ENCODE results near the gene CRACDL.

Gene CRACDL

DNA sequence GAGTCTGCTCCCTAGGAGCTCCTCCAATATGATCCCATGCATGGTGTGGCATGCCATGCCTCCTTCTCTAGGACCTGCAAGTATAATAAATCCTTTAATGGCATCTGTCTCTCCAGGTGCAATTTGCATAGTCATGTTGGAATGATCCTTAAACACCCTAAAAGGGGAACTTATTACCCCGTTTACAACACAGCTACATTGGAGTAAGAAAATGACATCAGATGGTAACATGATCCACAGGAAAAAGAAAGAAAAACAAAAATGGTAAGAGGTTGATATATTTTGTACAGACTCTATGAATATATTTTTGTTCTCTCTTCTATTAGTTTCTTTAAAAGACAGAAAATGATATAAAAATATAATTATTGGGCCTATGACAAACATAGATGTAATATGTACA lies 79.0 kb downstream of the CRACDL start:
- Histone ChIP-seq H3K4me1 (ENCODE audit: control insufficient read depth, insufficient read depth, low read length) (no peaks in the 10 kb centered on the region), H3K36me3 (ENCODE audit: control insufficient read depth, insufficient read depth, low read length) (no peaks in the 10 kb centered on the region), H3K27me3 (ENCODE audit: control insufficient read depth, insufficient read depth, low read length) (no peaks in the 10 kb centered on the region), H3K4me3 (ENCODE audit: low read length) (no peak overlapping the region), H3K9me3 (ENCODE audit: control insufficient read depth, insufficient read depth, low read length) (no peaks in the 10 kb centered on the region; the same call in 1 of the 2 replicates), H3K27ac (ENCODE audit: low read length) (no peak overlapping the region)
- no peak for DNase-seq (ENCODE audit: low read depth, low spot score)
- no CpG with 5 or more reads among the region's 1 CpG for WGBS (ENCODE audit: insufficient coverage, insufficient read length)

DNA sequence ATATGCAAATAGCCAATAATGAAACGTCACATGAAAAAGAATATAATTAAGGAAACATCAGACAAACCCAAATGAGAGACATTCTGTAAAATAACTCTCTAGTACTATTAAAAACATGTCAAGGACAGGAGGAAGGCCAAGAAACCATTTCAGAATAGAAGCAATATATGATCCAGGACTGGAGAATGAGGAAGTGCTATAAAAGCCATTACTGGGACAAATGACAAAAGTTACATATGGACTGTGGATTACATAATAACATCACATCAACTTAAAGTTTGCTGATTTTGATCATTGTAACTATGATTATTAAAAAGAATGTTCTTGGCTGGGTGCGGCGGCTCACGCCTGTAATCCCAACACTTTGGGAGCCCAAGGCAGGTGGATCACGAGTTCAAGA lies 81.3 kb downstream of the CRACDL start:
- no peak for DNase-seq (ENCODE audit: low read depth, low spot score)
- Histone ChIP-seq H3K27ac (ENCODE audit: low read length) (no peak overlapping the region), H3K4me3 (ENCODE audit: low read length) (no peak overlapping the region), H3K4me1 (ENCODE audit: control insufficient read depth, insufficient read depth, low read length) (no peaks in the 10 kb centered on the region), H3K27me3 (ENCODE audit: control insufficient read depth, insufficient read depth, low read length) (no peaks in the 10 kb centered on the region), H3K9me3 (ENCODE audit: control insufficient read depth, insufficient read depth, low read length) (no peaks in the 10 kb centered on the region), H3K36me3 (ENCODE audit: control insufficient read depth, insufficient read depth, low read length) (no peaks in the 10 kb centered on the region)
- no CpG with 5 or more reads among the region's 5 CpGs for WGBS (ENCODE audit: insufficient coverage, insufficient read length)

DNA sequence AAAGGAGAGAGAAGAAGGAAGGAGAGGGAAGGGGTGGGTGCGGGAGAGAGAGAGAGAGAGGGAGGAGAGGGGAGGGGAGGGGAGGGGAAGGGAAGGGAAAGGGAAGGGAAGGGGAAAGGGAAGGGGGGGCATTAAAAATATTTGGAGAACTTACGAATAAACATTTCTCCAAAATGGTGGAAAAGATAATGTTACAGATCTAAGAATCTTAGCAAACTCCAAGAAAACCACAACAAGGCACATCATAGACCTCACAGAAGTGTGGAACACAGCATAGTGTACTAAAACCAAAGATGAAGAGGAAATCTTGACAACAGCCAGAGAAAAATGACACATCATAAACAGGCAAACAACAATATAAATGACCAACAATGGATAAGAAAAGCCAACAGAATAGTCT lies 83.1 kb downstream of the CRACDL start:
- H3K9me3 ChIP-seq (ENCODE audit: control insufficient read depth, insufficient read depth, low read length) = no peaks in the 10 kb centered on the region
- DNase-seq (ENCODE audit: low read depth, low spot score) = no peak
- H3K4me3 ChIP-seq (ENCODE audit: low read length) = no peak overlapping the region
- WGBS (ENCODE audit: insufficient coverage, insufficient read length) = 73% methylated on average over 1 of the region's 2 CpGs
- H3K27ac ChIP-seq (ENCODE audit: low read length) = no peak overlapping the region
- H3K36me3 ChIP-seq (ENCODE audit: control insufficient read depth, insufficient read depth, low read length) = no peaks in the 10 kb centered on the region
- H3K4me1 ChIP-seq (ENCODE audit: control insufficient read depth, insufficient read depth, low read length) = no peaks in the 10 kb centered on the region
- H3K27me3 ChIP-seq (ENCODE audit: control insufficient read depth, insufficient read depth, low read length) = no peaks in the 10 kb centered on the region

DNA sequence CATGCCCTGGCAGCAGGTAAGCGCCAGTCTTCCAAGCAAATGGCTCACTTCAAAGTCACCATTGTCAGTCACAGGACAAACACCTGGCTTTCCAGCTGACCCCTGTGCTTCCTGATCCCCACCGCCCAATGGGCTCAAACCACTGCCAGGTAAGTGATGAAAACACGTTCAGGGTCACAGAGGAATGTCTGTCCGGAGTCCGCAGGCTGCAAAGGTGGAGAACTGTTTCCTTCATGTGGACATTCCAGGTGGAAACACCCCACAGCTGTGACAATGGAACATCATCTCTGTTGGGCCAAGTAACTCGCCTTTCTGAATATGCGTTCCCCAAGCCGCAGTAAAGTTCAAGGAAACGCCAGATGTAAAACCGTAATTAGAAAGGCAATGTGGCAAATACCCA lies 86.0 kb downstream of the CRACDL start:
- H3K4me1 ChIP-seq (ENCODE audit: control insufficient read depth, insufficient read depth, low read length) = no peaks in the 10 kb centered on the region
- H3K27me3 ChIP-seq (ENCODE audit: control insufficient read depth, insufficient read depth, low read length) = no peaks in the 10 kb centered on the region
- no peak for DNase-seq (ENCODE audit: low read depth, low spot score)
- no peaks in the 10 kb centered on the region for H3K36me3 ChIP-seq (ENCODE audit: control insufficient read depth, insufficient read depth, low read length)
- H3K27ac ChIP-seq (ENCODE audit: low read length) = no peak overlapping the region
- no CpG with 5 or more reads among the region's 10 CpGs for WGBS (ENCODE audit: insufficient coverage, insufficient read length)
- H3K9me3 ChIP-seq (ENCODE audit: control insufficient read depth, insufficient read depth, low read length) = no peaks in the 10 kb centered on the region
- no peak overlapping the region for H3K4me3 ChIP-seq (ENCODE audit: low read length)

DNA sequence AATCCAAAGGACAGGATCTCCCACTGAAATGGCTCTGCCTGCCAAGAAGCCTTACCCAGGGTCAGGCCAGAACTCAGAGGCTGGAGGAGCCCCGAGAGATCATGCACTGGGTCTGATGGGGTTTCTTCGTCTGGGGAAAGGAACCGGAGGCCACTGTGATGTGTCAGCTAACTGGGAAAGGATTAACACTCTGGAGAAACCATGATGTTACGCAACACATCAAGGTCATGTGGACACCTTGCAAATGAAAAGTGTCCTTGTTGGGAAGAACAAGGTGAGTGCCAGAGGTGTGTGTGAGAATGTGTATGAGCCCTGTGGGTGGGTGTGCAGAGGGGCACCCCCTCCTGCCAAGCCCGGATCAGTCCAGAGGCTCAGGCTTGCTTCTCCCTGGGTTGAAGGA lies 86.9 kb downstream of the CRACDL start:
- DNase-seq (ENCODE audit: low read depth, low spot score) = no peak
- WGBS (ENCODE audit: insufficient coverage, insufficient read length) = no CpG with 5 or more reads among the region's 5 CpGs
- no peak overlapping the region for H3K27ac ChIP-seq (ENCODE audit: low read length)

DNA sequence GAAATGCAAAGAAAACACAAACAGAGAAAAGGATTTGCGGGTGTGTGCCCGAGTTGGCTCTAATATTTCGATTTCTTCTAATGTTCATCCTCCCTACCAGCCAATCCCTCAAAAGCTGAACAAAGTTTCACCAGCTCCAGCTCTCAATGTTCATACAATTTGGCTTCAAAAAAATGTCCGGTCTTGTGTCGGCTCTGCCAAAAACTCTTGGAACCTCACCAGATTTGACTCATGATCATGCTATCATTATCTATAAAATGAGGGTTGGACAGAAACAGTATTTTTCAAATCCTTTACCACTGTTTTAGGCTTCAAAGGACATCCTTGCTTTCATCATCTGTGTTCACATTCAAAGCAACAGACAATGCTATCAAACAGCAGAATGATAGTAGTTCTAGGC lies 88.2 kb downstream of the CRACDL start:
- no peak overlapping the region for H3K4me3 ChIP-seq (ENCODE audit: low read length)
- WGBS (ENCODE audit: insufficient coverage, insufficient read length) = no CpG with 5 or more reads among the region's 5 CpGs
- no peak for DNase-seq (ENCODE audit: low read depth, low spot score)
- no peak overlapping the region for H3K27ac ChIP-seq (ENCODE audit: low read length)
- no peaks in the 10 kb centered on the region for H3K27me3 ChIP-seq (ENCODE audit: control insufficient read depth, insufficient read depth, low read length)
- no peaks in the 10 kb centered on the region for H3K36me3 ChIP-seq (ENCODE audit: control insufficient read depth, insufficient read depth, low read length)
- no peaks in the 10 kb centered on the region for H3K4me1 ChIP-seq (ENCODE audit: control insufficient read depth, insufficient read depth, low read length)
- H3K9me3 ChIP-seq (ENCODE audit: control insufficient read depth, insufficient read depth, low read length) = no peaks in the 10 kb centered on the region

More for the DNA sequence above, 86.9 kb downstream of the CRACDL start:
- Histone ChIP-seq H3K4me1 (ENCODE audit: control insufficient read depth, insufficient read depth, low read length) (no peaks in the 10 kb centered on the region), H3K27me3 (ENCODE audit: control insufficient read depth, insufficient read depth, low read length) (no peaks in the 10 kb centered on the region), H3K4me3 (ENCODE audit: low read length) (no peak overlapping the region), H3K9me3 (ENCODE audit: control insufficient read depth, insufficient read depth, low read length) (no peaks in the 10 kb centered on the region), H3K36me3 (ENCODE audit: control insufficient read depth, insufficient read depth, low read length) (no peaks in the 10 kb centered on the region)

DNA sequence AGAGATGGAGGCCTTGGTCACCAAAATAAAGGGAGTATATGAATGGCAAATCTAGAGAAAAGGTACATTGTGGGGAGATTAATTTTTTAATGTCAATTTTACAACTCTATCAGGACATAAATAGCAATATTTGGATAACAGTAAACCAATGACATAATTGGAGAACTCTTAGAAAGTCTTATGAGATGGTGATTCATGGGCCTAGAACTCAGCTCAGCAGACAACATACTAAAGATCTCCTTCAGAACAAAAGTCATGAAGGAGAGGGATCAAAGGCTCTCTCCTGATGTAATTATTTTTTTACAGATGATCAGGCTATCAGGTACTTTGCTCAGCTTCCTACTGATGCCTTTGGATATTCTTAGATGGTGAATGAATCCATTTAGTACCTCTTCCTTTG lies 90.0 kb downstream of the CRACDL start:
- H3K27ac ChIP-seq (ENCODE audit: low read length) = no peak overlapping the region
- H3K4me3 ChIP-seq (ENCODE audit: low read length) = no peak overlapping the region
- no peaks in the 10 kb centered on the region for H3K9me3 ChIP-seq (ENCODE audit: control insufficient read depth, insufficient read depth, low read length)
- H3K27me3 ChIP-seq (ENCODE audit: control insufficient read depth, insufficient read depth, low read length) = no peaks in the 10 kb centered on the region
- no peak for DNase-seq (ENCODE audit: low read depth, low spot score)
- no peaks in the 10 kb centered on the region for H3K4me1 ChIP-seq (ENCODE audit: control insufficient read depth, insufficient read depth, low read length)
- H3K36me3 ChIP-seq (ENCODE audit: control insufficient read depth, insufficient read depth, low read length) = no peaks in the 10 kb centered on the region

DNA sequence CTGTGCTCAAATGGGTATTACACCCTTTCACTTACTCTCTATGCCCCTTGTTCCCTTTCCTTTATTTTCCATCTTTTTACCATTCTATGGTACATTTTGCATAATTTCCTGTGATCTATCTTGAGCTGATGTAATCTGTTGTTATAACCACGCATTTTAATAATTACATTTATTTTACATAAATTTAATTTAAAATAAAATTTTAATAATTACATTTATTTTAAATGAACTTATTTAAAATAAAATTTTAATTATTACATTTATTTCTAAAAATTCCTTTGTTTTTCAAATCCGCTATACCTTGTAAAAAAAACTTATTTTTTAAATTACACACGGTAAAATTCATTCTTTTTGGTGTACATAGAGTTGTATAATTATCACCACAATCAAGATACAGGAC lies 93.9 kb downstream of the CRACDL start:
- no peaks in the 10 kb centered on the region for H3K9me3 ChIP-seq (ENCODE audit: control insufficient read depth, insufficient read depth, low read length)
- no peak overlapping the region for H3K27ac ChIP-seq (ENCODE audit: low read length)
- H3K36me3 ChIP-seq (ENCODE audit: control insufficient read depth, insufficient read depth, low read length) = no peaks in the 10 kb centered on the region
- H3K27me3 ChIP-seq (ENCODE audit: control insufficient read depth, insufficient read depth, low read length) = no peaks in the 10 kb centered on the region
- no peak overlapping the region for H3K4me3 ChIP-seq (ENCODE audit: low read length)
- no peaks in the 10 kb centered on the region for H3K4me1 ChIP-seq (ENCODE audit: control insufficient read depth, insufficient read depth, low read length)
- 100% methylated on average over 1 of the region's 3 CpGs for WGBS (ENCODE audit: insufficient coverage, insufficient read length)
- no peak for DNase-seq (ENCODE audit: low read depth, low spot score)

DNA sequence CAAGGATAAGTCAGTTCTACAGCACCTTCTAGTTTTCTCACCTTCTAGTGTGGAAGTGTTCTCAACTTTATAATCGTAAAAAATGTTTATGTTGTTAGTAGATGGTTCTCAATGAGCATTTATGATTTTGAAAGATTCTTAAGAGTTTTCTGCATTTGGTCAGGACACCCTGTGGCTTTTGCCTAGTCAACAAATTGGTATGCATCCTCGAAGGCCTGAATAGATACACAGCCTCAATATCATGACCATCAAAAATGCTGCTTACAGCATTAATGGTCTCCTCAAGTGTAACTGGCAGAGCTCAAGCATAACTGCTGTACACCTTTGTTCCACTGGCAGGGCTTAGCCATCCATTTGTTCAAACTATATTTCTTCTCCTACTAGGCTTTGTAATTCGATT lies 96.7 kb downstream of the CRACDL start:
- Histone ChIP-seq H3K4me1 (ENCODE audit: control insufficient read depth, insufficient read depth, low read length) (no peaks in the 10 kb centered on the region), H3K36me3 (ENCODE audit: control insufficient read depth, insufficient read depth, low read length) (no peaks in the 10 kb centered on the region), H3K27ac (ENCODE audit: low read length) (no peak overlapping the region), H3K27me3 (ENCODE audit: control insufficient read depth, insufficient read depth, low read length) (no peaks in the 10 kb centered on the region), H3K4me3 (ENCODE audit: low read length) (no peak overlapping the region), H3K9me3 (ENCODE audit: control insufficient read depth, insufficient read depth, low read length) (no peaks in the 10 kb centered on the region)
- WGBS (ENCODE audit: insufficient coverage, insufficient read length) = no CpG with 5 or more reads among the region's 3 CpGs
- no peak for DNase-seq (ENCODE audit: low read depth, low spot score)

DNA sequence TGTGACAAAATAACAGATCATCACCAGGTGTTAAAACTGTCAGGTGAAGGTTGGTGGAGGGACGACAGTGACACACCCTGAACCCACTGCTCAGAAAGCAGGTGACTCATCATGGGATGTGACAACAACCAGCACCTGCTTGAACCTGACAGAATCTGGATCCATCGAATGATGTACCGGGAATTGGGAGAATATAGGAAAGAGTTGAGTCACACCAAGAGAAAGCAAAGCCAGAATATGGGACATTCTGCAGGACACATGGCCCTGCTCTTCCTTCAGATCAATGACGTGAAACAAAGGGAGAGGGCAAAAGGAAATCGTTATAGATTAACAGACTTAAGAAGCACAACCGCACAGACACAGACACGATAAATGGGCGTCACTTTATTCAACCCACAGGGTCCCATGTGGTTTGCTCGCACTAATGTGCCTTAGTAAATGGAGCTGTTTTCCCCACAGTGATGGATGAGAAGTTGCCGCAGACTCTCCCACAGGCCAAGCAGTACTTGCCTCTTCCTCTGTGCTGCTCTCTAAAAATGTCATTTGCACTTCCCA lies 100.1 kb downstream of the CRACDL start:
- Histone ChIP-seq H3K9me3 (ENCODE audit: control insufficient read depth, insufficient read depth, low read length) (no peaks in the 10 kb centered on the region), H3K27me3 (ENCODE audit: control insufficient read depth, insufficient read depth, low read length) (no peaks in the 10 kb centered on the region; the same call in 1 of the 2 replicates), H3K4me1 (ENCODE audit: control insufficient read depth, insufficient read depth, low read length) (peaks cover 1% of the 10 kb centered on the region; the same call in 1 of the 2 replicates), H3K27ac (ENCODE audit: low read length) (no peak overlapping the region), H3K4me3 (ENCODE audit: low read length) (no peak overlapping the region), H3K36me3 (ENCODE audit: control insufficient read depth, insufficient read depth, low read length) (no peaks in the 10 kb centered on the region)
- DNase-seq (ENCODE audit: low read depth, low spot score) = no peak
- no CpG with 5 or more reads among the region's 10 CpGs for WGBS (ENCODE audit: insufficient coverage, insufficient read length)

DNA sequence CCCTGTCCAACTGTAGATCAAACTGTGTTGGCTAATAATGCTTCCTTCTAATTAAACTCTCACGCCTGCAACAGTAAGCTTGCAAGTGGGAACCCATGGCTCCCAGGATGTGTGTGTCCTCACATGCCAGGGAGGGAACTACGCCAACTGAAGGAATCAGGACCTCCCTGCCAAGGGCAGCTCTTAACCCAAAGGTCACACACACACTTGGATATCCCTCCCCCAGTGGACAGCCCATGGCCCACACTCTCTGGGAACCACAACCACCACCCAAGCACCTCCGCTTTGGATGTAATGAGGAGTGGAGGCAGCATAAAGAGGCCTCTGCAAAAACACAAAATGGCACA lies 102.1 kb downstream of the CRACDL start:
- H3K4me1 ChIP-seq (ENCODE audit: control insufficient read depth, insufficient read depth, low read length) = peaks cover 1% of the 10 kb centered on the region; the same call in 1 of the 2 replicates
- no peak overlapping the region for H3K4me3 ChIP-seq (ENCODE audit: low read length)
- no peak overlapping the region for H3K27ac ChIP-seq (ENCODE audit: low read length)
- WGBS (ENCODE audit: insufficient coverage, insufficient read length) = no CpG with 5 or more reads among the region's 3 CpGs
- H3K9me3 ChIP-seq (ENCODE audit: control insufficient read depth, insufficient read depth, low read length) = no peaks in the 10 kb centered on the region
- DNase-seq (ENCODE audit: low read depth, low spot score) = no peak
- no peaks in the 10 kb centered on the region; the same call in 1 of the 2 replicates for H3K27me3 ChIP-seq (ENCODE audit: control insufficient read depth, insufficient read depth, low read length)
- no peaks in the 10 kb centered on the region for H3K36me3 ChIP-seq (ENCODE audit: control insufficient read depth, insufficient read depth, low read length)

All from iPS DF 6.9 (cell line).